AG09319 (cell line): ENCODE data around the gene NCMAP.

Source experiments
- DNase-seq: peaks from one replicate; pipeline ENCODE4 v3.0.0-alpha.2; 2010; ENCODE audit warnings: low read depth; ENCODE audit errors: extremely low read depth
- CTCF ChIP-seq: IDR thresholded peaks from 2 replicates; pipeline ENCODE4 v1.5.1; 2011; ENCODE audit warnings: low read depth, mild to moderate bottlenecking, inconsistent platforms, low read length, moderate library complexity

NCMAP gene

GRCh38 chr1:24562625-24563024 is 6.7 kb downstream of the NCMAP start:
- no peak for TF ChIP-seq CTCF
- DNase-seq, result no peak

- no peak for DNase-seq
- no peak for TF ChIP-seq CTCF
These were observed 8.8 kb downstream of the NCMAP start for GRCh38 chr1:24564695-24565094.

- TF ChIP-seq CTCF, result no peak
- no peak for DNase-seq
These were observed 10.5 kb downstream of the NCMAP start for GRCh38 chr1:24566236-24566867.

- no peak for DNase-seq
- TF ChIP-seq CTCF, result no peak
These were observed 12.0 kb downstream of the NCMAP start for GRCh38 chr1:24567792-24568388.

- DNase-seq, result no peak
- TF ChIP-seq CTCF, result no peak
These were observed 12.6 kb downstream of the NCMAP start for GRCh38 chr1:24568475-24568874.

- no peak for DNase-seq
- no peak for TF ChIP-seq CTCF
These were observed 14.6 kb downstream of the NCMAP start for GRCh38 chr1:24570265-24571125.

- DNase-seq, result no peak
- TF ChIP-seq CTCF, result no peak
These were observed 16.4 kb downstream of the NCMAP start for GRCh38 chr1:24572301-24572700.
